DOHH2 (cell line): ENCODE data around the gene PRKAR1B.

Experiments used
- H3F3A ChIP-seq: fragments of 200-600 bp; sonication (generic), shearing (Covaris generic); 2 replicates; pipeline ENCODE4 v1.6.0; 2016; ENCODE audit warnings: antibody characterized with exemption, mild to moderate bottlenecking; ENCODE audit not compliant: control insufficient read depth, insufficient read depth
- H3K27ac ChIP-seq: fragments of 200-600 bp; sonication (generic); 2 replicates; pipeline ENCODE4 v1.5.1; 2014; ENCODE audit warnings: low read depth, mild to moderate bottlenecking, low read length, moderate library complexity
- H3K27me3 ChIP-seq: fragments of 200-600 bp; sonication (generic); 2 replicates; pipeline ENCODE4 v1.6.1; 2014; ENCODE audit warnings: mild to moderate bottlenecking, low read length, mixed read lengths; ENCODE audit not compliant: control insufficient read depth
- H3K36me3 ChIP-seq: fragments of 200-600 bp; sonication (generic); 2 replicates; pipeline ENCODE4 v1.6.1; 2014; ENCODE audit warnings: mild to moderate bottlenecking, low read length, moderate library complexity, mixed read lengths; ENCODE audit not compliant: control insufficient read depth
- H3K4me1 ChIP-seq: fragments of 200-600 bp; sonication (generic); 2 replicates; pipeline ENCODE4 v1.6.1; 2014; ENCODE audit warnings: mild to moderate bottlenecking, low read length, mixed read lengths; ENCODE audit not compliant: control insufficient read depth
- H3K4me2 ChIP-seq: fragments of 200-600 bp; sonication (generic); 2 replicates; pipeline ENCODE4 v1.6.0; 2014; ENCODE audit warnings: mild to moderate bottlenecking, low read length, moderate library complexity
- H3K4me3 ChIP-seq: fragments of 200-600 bp; sonication (generic); 2 replicates; pipeline ENCODE4 v1.5.1; 2014; ENCODE audit warnings: mild to moderate bottlenecking, low read length, mixed read lengths
- H3K79me2 ChIP-seq: fragments of 200-600 bp; sonication (generic); 2 replicates; pipeline ENCODE4 v1.6.1; 2014; ENCODE audit warnings: mild to moderate bottlenecking, low read length, mixed read lengths; ENCODE audit not compliant: control insufficient read depth
- H3K9me2 ChIP-seq: fragments of 200-600 bp; sonication (generic); replicated peaks from 2 replicates; pipeline ENCODE4 v1.6.1; 2014; ENCODE audit warnings: mild to moderate bottlenecking, low read length, mixed read lengths; ENCODE audit not compliant: control insufficient read depth
- H3K9me3 ChIP-seq: fragments of 200-600 bp; sonication (generic); 2 replicates; pipeline ENCODE4 v1.6.1; 2014; ENCODE audit warnings: antibody characterized with exemption, low read length, mixed read lengths; ENCODE audit not compliant: control insufficient read depth, insufficient read depth
- H4K20me1 ChIP-seq: fragments of 200-600 bp; sonication (generic); 2 replicates; pipeline ENCODE4 v1.6.0; 2014; ENCODE audit warnings: low read depth, mild to moderate bottlenecking, antibody characterized with exemption, low read length, moderate library complexity; ENCODE audit not compliant: control insufficient read depth, insufficient read depth
- CTCF ChIP-seq: fragments of 200-600 bp; sonication (generic); IDR thresholded peaks from one replicate; pipeline ENCODE4 v1.5.1; 2014; ENCODE audit warnings: antibody characterized with exemption, mild to moderate bottlenecking, low read depth, low read length; ENCODE audit not compliant: poor library complexity, severe bottlenecking
- EZH2phosphoT487 ChIP-seq: fragments of 200-600 bp; sonication (generic); IDR thresholded peaks from 2 replicates; pipeline ENCODE4 v1.6.1; 2017; ENCODE audit warnings: borderline replicate concordance, mild to moderate bottlenecking, antibody characterized with exemption, low read length, moderate library complexity, mixed read lengths

The PRKAR1B gene

GRCh38 chr7:664997-665735 lies 61.9 kb downstream of the PRKAR1B start:
- no peaks in the 10 kb centered on the region for H3K9me3 ChIP-seq
- TF ChIP-seq CTCF (no peak), EZH2phosphoT487 (no peak)
- no peaks in the 10 kb centered on the region for H3K4me1 ChIP-seq
- no peaks in the 10 kb centered on the region for H3F3A ChIP-seq
- no peaks in the 10 kb centered on the region for H3K27me3 ChIP-seq
- no peak overlapping the region for H3K4me3 ChIP-seq
- peaks cover 28% of the 10 kb centered on the region for H3K36me3 ChIP-seq
- no peak overlapping the region for H3K27ac ChIP-seq
- H3K9me2 ChIP-seq: no peaks in the 10 kb centered on the region
- no peaks in the 10 kb centered on the region for H3K79me2 ChIP-seq
- no peak overlapping the region for H3K4me2 ChIP-seq
- 0 out of 2 replicates have a peak, but pooled peaks cover 4% of the 10 kb centered on the region for H4K20me1 ChIP-seq

GRCh38 chr7:664402-664775 lies 62.7 kb downstream of the PRKAR1B start:
- peaks cover 26% of the 10 kb centered on the region for H3K36me3 ChIP-seq
- H3K27ac ChIP-seq: no peak overlapping the region
- H3F3A ChIP-seq: no peaks in the 10 kb centered on the region
- H4K20me1 ChIP-seq: 0 out of 2 replicates have a peak, but pooled peaks cover 4% of the 10 kb centered on the region
- no peaks in the 10 kb centered on the region for H3K4me1 ChIP-seq
- H3K9me3 ChIP-seq: no peaks in the 10 kb centered on the region
- H3K4me3 ChIP-seq: no peak overlapping the region
- H3K4me2 ChIP-seq: no peak overlapping the region
- TF ChIP-seq EZH2phosphoT487: no peak
- TF ChIP-seq CTCF: no peak
- no peaks in the 10 kb centered on the region for H3K27me3 ChIP-seq
- no peaks in the 10 kb centered on the region for H3K79me2 ChIP-seq
- H3K9me2 ChIP-seq: no peaks in the 10 kb centered on the region

DNA sequence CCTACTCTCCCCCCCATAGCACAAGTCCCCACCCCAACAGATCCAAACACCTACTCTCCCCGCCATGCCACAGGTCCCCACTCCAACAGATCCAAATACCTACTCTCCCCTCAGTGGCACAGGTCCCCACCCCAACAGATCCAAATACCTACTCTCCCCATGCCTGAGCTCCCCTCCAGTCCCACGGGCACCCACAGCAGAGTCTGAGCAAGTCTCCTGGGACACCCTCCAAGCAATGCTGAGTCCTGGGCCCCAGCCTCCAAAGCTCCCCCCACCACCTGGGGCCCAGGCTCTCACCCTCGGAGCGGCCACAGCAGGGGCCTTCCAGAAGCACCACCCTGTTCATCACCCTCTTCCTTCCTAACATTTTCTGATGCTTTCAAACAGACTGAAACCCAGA lies 64.5 kb downstream of the PRKAR1B start:
- H3K4me2 ChIP-seq: no peak overlapping the region
- H3K9me3 ChIP-seq: no peaks in the 10 kb centered on the region
- H3K79me2 ChIP-seq: no peaks in the 10 kb centered on the region
- H3F3A ChIP-seq: peaks cover 4% of the 10 kb centered on the region; the same call in 1 of the 2 replicates
- no peaks in the 10 kb centered on the region for H3K4me1 ChIP-seq
- H3K27ac ChIP-seq: no peak overlapping the region
- no peaks in the 10 kb centered on the region for H3K27me3 ChIP-seq
- no peak overlapping the region for H3K4me3 ChIP-seq
- no peaks in the 10 kb centered on the region for H3K9me2 ChIP-seq
- no peaks in the 10 kb centered on the region for H4K20me1 ChIP-seq
- H3K36me3 ChIP-seq: peaks cover 10% of the 10 kb centered on the region
- TF ChIP-seq EZH2phosphoT487: no peak
- no peak for TF ChIP-seq CTCF
